Type B pancreatic cell (in vitro differentiated cells): Measurements from ENCODE around the gene IRF4. TPM values are rescaled to one million over a fixed set of nuclear protein-coding genes. Genes with fewer than 3 reads are reported as not detected.

Source experiments
- DNase-seq: peaks from one replicate; pipeline ENCODE4 v3.0.0; 2021; ENCODE audit warnings: mixed read lengths; ENCODE audit not compliant: unreplicated experiment; ENCODE audit errors: extremely low spot score
- H3K27ac Mint-ChIP-seq: 2 replicates; pipeline ENCODE4 v1.8.0; 2021; ENCODE audit warnings: mild to moderate bottlenecking, mixed read lengths
- H3K27me3 Mint-ChIP-seq: 2 replicates; pipeline ENCODE4 v1.8.0; 2021; ENCODE audit warnings: mixed read lengths
- H3K36me3 Mint-ChIP-seq: 2 replicates; pipeline ENCODE4 v1.8.0; 2021; ENCODE audit warnings: mixed read lengths
- H3K4me1 Mint-ChIP-seq: one replicate; pipeline ENCODE4 v1.8.0; 2021; ENCODE audit warnings: mixed read lengths; ENCODE audit not compliant: unreplicated experiment
- H3K4me3 Mint-ChIP-seq: 2 replicates; pipeline ENCODE4 v1.8.0; 2021; ENCODE audit warnings: mild to moderate bottlenecking, mixed read lengths
- H3K9me3 Mint-ChIP-seq: 2 replicates; pipeline ENCODE4 v1.8.0; 2021; ENCODE audit warnings: mixed read lengths
- CTCF ChIP-seq: fragments of 200-600 bp; sonication (generic); conservative IDR thresholded peaks from 2 replicates; pipeline ENCODE4 v1.5.0; 2021; ENCODE audit warnings: antibody characterized with exemption, mild to moderate bottlenecking
- total RNA-seq: library from RNA; stranded (reverse); gene quantifications from 2 replicates; pipeline ENCODE4 v1.2.1, GENCODE V29; 2021; ENCODE audit warnings: low replicate concordance

Gene IRF4
- total RNA-seq, 1 donor from 2014 or later: 1.7 TPM

- no peak for TF ChIP-seq CTCF
- Mint-ChIP-seq H3K4me3 (no peak overlapping the region), H3K9me3 (no peaks in the 10 kb centered on the region), H3K4me1 (peaks cover 5% of the 10 kb centered on the region), H3K36me3 (no peaks in the 10 kb centered on the region), H3K27me3 (peaks cover 94% of the 10 kb centered on the region), H3K27ac (no peak overlapping the region)
- DNase-seq: no peak
Observed at GRCh38 chr6:389622-390021, 1.9 kb upstream of the IRF4 start.

GRCh38 chr6:390914-391558, 516 bp upstream of the IRF4 start:
- no peak overlapping the region for H3K27ac Mint-ChIP-seq
- peaks cover 5% of the 10 kb centered on the region for H3K4me1 Mint-ChIP-seq
- TF ChIP-seq CTCF: no peak
- DNase-seq: no peak
- H3K4me3 Mint-ChIP-seq: peak overlapping the region; percentile 83
- H3K36me3 Mint-ChIP-seq: no peaks in the 10 kb centered on the region
- H3K27me3 Mint-ChIP-seq: peaks cover 94% of the 10 kb centered on the region
- no peaks in the 10 kb centered on the region for H3K9me3 Mint-ChIP-seq

GRCh38 chr6:392441-393390, 1.2 kb downstream of the IRF4 start:
- no peaks in the 10 kb centered on the region for H3K9me3 Mint-ChIP-seq
- H3K4me1 Mint-ChIP-seq: peaks cover 5% of the 10 kb centered on the region
- TF ChIP-seq CTCF: no peak
- peak overlapping the region; percentile 70 for H3K4me3 Mint-ChIP-seq
- H3K27ac Mint-ChIP-seq: no peak overlapping the region
- DNase-seq: no peak
- H3K27me3 Mint-ChIP-seq: peaks cover 92% of the 10 kb centered on the region
- no peaks in the 10 kb centered on the region for H3K36me3 Mint-ChIP-seq

- peaks cover 5% of the 10 kb centered on the region for H3K4me1 Mint-ChIP-seq
- no peak for DNase-seq
- H3K4me3 Mint-ChIP-seq: peak overlapping the region; percentile 86
- TF ChIP-seq CTCF: no peak
- no peak overlapping the region for H3K27ac Mint-ChIP-seq
- no peaks in the 10 kb centered on the region for H3K36me3 Mint-ChIP-seq
- peaks cover 92% of the 10 kb centered on the region for H3K27me3 Mint-ChIP-seq
- no peaks in the 10 kb centered on the region for H3K9me3 Mint-ChIP-seq
Observed at GRCh38 chr6:393391-394221, 2.1 kb downstream of the IRF4 start.

- DNase-seq: no peak
- no peak for TF ChIP-seq CTCF
- H3K4me1 Mint-ChIP-seq: peaks cover 5% of the 10 kb centered on the region
- no peaks in the 10 kb centered on the region for H3K36me3 Mint-ChIP-seq
- no peak overlapping the region for H3K4me3 Mint-ChIP-seq
- H3K9me3 Mint-ChIP-seq: no peaks in the 10 kb centered on the region
- no peak overlapping the region for H3K27ac Mint-ChIP-seq
- peaks cover 92% of the 10 kb centered on the region for H3K27me3 Mint-ChIP-seq
Observed at GRCh38 chr6:394641-395289, 3.2 kb downstream of the IRF4 start.
